Peyer's patch (tissue), 4 donors: ENCODE results near the gene C2orf92.

ENCODE experiments used
- CTCF ChIP-seq, 6 experiments: fragments of 450-650 bp in 4 of 6; fragments of 200-600 bp in 2 of 6; sonication (generic) in 1 of 6; IDR thresholded peaks; one replicate each; pipeline ENCODE4 v1.5.1; 2017 to 2019; ENCODE audit warnings: antibody characterized with exemption in 6 of 6, mild to moderate bottlenecking in 3 of 6, moderate library complexity in 1 of 6
- POLR2A ChIP-seq, 2 donors: fragments of 450-650 bp; IDR thresholded peaks; one replicate each; pipeline ENCODE4 v1.5.1; 2017; ENCODE audit warnings: antibody characterized with exemption in 2 of 2, mild to moderate bottlenecking in 2 of 2, moderate library complexity in 2 of 2

DNA sequence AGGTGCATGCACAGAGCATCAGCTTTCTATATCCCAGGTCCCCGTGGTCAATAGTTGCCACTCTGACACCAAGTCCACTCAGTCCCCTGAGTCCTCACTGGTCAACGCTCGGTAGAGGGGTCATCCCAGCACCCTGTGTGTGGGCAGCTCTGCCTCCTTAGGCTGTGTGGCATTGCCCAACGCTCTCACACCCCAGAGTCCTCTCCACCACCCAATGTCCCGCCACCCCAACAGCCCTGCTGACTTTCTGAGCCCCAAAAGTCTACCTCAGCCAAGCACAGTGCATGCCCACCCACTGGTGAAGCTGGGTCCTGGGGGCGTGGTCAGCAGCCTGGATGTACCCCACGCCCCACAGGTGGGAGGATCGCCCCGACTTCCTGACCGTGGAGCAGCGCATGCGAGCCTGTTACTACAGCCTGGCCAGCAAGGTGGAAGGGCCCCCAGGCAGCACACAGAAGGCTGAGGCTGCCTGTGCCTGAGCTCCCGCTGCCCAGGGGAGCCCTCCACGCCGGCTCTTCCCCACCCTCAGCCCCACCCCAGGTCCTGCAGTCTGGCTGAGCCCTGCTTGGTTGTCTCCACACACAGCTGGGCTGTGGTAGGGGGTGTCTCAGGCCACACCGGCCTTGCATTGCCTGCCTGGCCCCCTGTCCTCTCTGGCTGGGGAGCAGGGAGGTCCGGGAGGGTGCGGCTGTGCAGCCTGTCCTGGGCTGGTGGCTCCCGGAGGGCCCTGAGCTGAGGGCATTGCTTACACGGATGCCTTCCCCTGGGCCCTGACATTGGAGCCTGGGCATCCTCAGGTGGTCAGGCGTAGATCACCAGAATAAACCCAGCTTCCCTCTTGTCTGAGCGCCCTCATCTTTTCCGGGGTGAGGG, 69.7 kb downstream of the C2orf92 start:
- TF ChIP-seq CTCF (IDR thresholded peaks at IDR 0.05): no peak
- TF ChIP-seq POLR2A (IDR thresholded peaks at IDR 0.05): no peak
